Measurements from ENCODE around the gene ART4. TPM values are rescaled to one million over a fixed set of nuclear protein-coding genes. Genes with fewer than 3 reads are reported as not detected.

The ART4 gene
- total RNA-seq, 1 donor from 2014 or later = not detected

- TF ChIP-seq CTCF (IDR thresholded peaks at IDR 0.05) = no peak
- CTCF ChIA-PET = interaction anchor here (0.9 to 1.2 kb wide), 3 partner anchors 52 to 219 kb away, joined by 3 read pairs; no protein-coding TSS in a partner anchor
- intact Hi-C loops (cut with micrococcal nuclease) = loop anchor here (2.0 kb wide), 1 partner anchor 555 kb away; no protein-coding TSS in a partner anchor
- DNase-seq (no peak), ATAC-seq (ENCODE audit: low read depth) (no peak)
- Mint-ChIP-seq H3K9me3 (no peaks in the 10 kb centered on the region), H3K4me3 (peak overlapping the region; percentile 98), H3K36me3 (ENCODE audit: low read depth) (peaks cover 13% of the 10 kb centered on the region), H3K27ac (peak overlapping the region; percentile 94), H3K27me3 (no peaks in the 10 kb centered on the region), H3K4me1 (peaks cover 39% of the 10 kb centered on the region)
- POLR2A ChIA-PET = interaction anchor here (1.4 to 8.2 kb wide), 4 partner anchors 8 to 184 kb away, joined by 5 to 98 read pairs (median 42); partner anchors contain the start of genes ARHGDIB, C12orf60 and WBP11
Measured at GRCh38 chr12:14775636-14775980, 67.7 kb downstream of the ART4 start.

Other genes starting within 250 kb of the ART4 start
- gene GUCY2C, start 146.9 kb downstream of the ART4 start, total RNA-seq = 0.22 and 0.32 TPM in 2 replicates
- 86.3 and 89.4 TPM in 2 replicates for gene WBP11, start 40.0 kb downstream of the ART4 start, total RNA-seq
- 0.64 and 0.69 TPM in 2 replicates for gene C12orf60, start 39.9 kb downstream of the ART4 start, total RNA-seq
- gene SMCO3, start 29.3 kb downstream of the ART4 start, total RNA-seq = not detected in 2 replicates
- not detected in 2 replicates for gene MGP, start 42.3 kb upstream of the ART4 start, total RNA-seq
- 3.8 and 5.4 TPM in 2 replicates for gene ERP27, start 95.0 kb upstream of the ART4 start, total RNA-seq
- 680 and 738 TPM in 2 replicates for gene ARHGDIB, start 118.1 kb upstream of the ART4 start, total RNA-seq
- not detected in 2 replicates for gene PDE6H, start 129.5 kb upstream of the ART4 start, total RNA-seq